Esophagus squamous epithelium (tissue), 4 donors: ENCODE data around the gene KRT15.

Experiments
- POLR2A ChIP-seq, 4 donors: fragments of 450-650 bp; IDR thresholded peaks; one replicate each; pipeline ENCODE4 v1.6.1; 2017; ENCODE audit warnings: antibody characterized with exemption in 4 of 4, mild to moderate bottlenecking in 4 of 4, moderate library complexity in 3 of 4
- TF ChIP-seq, protein P1 (sequence below), 6 experiments: fragments of 450-650 bp in 4 of 6; fragments of 200-600 bp in 2 of 6; sonication (generic) in 2 of 6; IDR thresholded peaks; one replicate each; pipeline ENCODE4 v1.5.1; 2016 to 2019; ENCODE audit warnings: antibody characterized with exemption in 6 of 6, mild to moderate bottlenecking in 4 of 6, moderate library complexity in 4 of 6

DNA sequence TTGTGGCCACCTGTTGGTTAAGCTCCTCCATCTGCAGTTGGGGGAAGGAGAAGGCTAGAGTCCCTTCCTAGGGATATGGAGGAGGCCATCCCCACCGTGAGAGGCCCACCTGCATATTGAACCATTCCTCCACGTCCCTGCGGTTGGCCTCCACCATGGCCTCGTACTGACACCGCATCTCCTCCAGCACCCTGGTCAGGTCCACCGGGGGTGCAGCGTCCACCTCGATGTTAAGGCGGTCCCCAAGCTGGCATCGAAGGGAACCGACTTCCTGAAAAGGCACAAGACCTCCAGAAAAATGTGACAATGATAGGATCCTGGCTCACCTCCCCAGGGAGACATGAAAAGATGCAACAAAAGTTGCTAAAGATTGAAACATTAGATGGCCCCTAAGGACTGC, 54.5 kb downstream of the KRT15 start:
- TF ChIP-seq, protein P1, sequence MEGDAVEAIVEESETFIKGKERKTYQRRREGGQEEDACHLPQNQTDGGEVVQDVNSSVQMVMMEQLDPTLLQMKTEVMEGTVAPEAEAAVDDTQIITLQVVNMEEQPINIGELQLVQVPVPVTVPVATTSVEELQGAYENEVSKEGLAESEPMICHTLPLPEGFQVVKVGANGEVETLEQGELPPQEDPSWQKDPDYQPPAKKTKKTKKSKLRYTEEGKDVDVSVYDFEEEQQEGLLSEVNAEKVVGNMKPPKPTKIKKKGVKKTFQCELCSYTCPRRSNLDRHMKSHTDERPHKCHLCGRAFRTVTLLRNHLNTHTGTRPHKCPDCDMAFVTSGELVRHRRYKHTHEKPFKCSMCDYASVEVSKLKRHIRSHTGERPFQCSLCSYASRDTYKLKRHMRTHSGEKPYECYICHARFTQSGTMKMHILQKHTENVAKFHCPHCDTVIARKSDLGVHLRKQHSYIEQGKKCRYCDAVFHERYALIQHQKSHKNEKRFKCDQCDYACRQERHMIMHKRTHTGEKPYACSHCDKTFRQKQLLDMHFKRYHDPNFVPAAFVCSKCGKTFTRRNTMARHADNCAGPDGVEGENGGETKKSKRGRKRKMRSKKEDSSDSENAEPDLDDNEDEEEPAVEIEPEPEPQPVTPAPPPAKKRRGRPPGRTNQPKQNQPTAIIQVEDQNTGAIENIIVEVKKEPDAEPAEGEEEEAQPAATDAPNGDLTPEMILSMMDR (IDR thresholded peaks at IDR 0.05), result no peak
- TF ChIP-seq POLR2A (IDR thresholded peaks at IDR 0.05), result no peak
